ENCODE results near the gene TGFB1.
"Not testable (repeated sequence)": the region's sequence is repeated elsewhere in the genome, so short reads cannot be mapped to it uniquely, and the experiment has no call there.

Gene TGFB1

DNA sequence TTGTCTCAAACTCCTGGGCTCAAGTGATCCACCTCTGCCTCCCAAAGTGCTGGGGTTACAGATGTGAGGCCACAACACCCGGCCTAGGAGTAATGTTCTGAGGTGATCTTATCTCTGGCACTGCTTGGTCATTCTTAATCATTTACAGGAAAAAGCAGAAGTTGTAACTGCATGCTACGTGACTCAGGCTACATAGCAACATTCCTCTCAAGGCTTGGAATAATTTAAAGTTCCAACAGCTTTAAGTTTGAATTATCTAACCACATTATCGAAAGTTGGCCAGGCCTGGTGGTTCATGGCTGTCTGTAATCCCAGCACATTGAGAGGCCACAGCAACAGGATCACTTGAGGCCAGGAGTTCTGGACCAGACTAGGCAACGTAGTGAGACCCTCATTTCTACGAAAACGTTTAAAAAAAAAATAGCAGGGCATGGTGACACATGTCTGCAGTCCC, 14.2 kb upstream of the TGFB1 start:
- FAIRE-seq, result no peak

GRCh38 chr19:41366089-41366488, 12.4 kb upstream of the TGFB1 start:
- FAIRE-seq, result no peak

- no peak for FAIRE-seq
These were observed 11.0 kb upstream of the TGFB1 start for GRCh38 chr19:41364524-41365391.

- FAIRE-seq, result peak; percentile 80
These were observed 10.2 kb upstream of the TGFB1 start, which contains the start of gene B9D2 for GRCh38 chr19:41363753-41364523. B9D2 (minus strand) TSS chr19:41364149; CDS start chr19:41363519, 630 bp downstream.

DNA sequence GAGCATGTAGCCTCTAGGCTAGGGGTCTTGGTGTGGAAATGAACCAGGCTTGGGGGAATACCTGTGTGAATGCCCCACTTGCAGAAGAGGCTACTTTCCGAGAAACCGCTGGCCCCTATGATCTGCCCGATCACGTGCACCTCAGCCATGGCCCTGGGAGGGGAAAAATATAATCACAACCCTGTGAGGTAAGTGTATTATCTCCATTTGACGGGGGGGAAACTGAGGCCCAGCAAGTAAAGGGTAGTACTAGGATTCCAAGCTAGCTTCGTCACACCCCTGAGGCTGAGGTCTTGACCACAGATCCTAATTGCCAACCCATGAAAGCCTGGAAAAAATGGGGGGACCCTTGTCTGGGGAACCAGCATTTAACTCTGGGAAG, 9.6 kb upstream of the TGFB1 start:
- no peak for FAIRE-seq

GRCh38 chr19:41362143-41362847, 8.6 kb upstream of the TGFB1 start:
- FAIRE-seq, result no peak

- FAIRE-seq, result no peak
These were observed 6.0 kb upstream of the TGFB1 start for GRCh38 chr19:41359741-41360140.

- FAIRE-seq, result no peak
These were observed 4.0 kb upstream of the TGFB1 start for GRCh38 chr19:41357746-41358145.

DNA sequence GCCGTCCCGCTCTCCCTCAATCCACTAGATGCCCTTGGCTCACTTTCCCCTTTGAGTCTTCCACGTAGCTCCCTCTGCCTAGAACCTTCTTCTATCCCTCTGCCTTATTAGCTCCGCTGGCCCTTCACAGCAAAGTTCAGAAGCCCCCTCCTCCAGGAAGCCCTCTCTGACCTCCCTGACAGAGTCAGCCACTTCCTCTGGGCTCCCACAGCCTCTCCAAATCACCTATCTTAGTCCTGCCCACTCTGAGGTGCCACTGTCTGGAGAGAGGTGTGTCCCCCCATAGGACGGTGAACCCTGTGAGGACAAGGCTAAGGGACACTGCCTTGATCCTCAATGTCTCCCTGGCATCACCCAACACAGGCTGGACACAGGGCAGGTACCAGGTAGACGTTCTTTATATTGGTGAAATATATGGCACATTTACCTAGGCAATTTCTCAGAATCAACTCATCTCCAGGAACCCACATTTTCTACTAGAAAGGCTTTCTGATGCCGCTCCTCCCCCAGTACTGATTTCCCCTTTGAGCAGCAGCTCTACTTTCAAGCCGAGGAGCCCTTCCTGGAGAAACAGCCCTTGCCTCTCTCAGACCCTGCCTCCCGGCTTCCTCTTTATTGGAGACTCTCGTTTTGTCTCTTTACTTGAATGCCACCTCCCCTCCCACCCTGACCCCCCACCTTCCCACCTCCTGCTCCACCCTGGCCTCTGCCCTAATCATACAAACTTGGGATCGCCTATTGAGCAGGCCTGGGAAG, 3.4 kb upstream of the TGFB1 start:
- FAIRE-seq, result no peak

DNA sequence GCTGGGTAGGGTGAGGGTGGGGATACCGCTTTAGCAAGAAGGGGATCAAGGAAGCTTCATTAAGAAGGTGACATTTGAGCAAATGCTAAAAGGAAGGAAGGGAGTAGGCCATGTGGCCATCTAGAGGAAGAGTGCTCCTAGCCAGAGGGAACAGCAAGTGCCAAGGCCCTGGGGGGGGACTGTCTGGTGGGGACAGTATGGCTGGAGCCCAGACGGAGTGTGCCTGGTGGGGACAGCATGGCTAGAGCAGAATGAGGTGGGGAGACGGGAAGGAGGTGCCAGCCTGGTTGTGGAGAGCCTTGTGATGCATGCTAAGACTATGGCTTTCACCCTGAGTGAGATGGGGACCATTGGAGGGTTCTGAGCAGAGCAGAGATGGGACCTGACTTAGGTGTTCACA, 2.1 kb upstream of the TGFB1 start:
- FAIRE-seq, result no peak

DNA sequence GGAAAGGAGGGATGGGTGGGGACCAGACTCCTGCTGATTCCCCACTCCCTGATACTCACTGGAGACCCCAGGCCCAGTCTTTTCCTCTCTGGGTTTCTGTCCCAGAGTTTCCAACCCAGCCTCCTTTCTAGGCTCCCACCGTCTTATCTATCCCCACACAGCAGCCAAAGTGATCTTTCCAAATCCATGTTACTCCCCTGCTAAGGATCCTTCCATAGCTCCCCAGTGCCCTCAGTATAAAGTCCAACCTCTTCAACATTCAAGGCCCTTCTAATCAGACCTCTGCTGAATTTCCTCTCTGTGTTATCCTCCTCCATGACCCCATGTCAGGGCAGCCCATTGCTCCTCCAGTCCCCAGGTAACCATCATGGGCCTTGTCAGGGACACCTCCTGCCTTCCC, 1.3 kb upstream of the TGFB1 start:
- FAIRE-seq, result no peak

DNA sequence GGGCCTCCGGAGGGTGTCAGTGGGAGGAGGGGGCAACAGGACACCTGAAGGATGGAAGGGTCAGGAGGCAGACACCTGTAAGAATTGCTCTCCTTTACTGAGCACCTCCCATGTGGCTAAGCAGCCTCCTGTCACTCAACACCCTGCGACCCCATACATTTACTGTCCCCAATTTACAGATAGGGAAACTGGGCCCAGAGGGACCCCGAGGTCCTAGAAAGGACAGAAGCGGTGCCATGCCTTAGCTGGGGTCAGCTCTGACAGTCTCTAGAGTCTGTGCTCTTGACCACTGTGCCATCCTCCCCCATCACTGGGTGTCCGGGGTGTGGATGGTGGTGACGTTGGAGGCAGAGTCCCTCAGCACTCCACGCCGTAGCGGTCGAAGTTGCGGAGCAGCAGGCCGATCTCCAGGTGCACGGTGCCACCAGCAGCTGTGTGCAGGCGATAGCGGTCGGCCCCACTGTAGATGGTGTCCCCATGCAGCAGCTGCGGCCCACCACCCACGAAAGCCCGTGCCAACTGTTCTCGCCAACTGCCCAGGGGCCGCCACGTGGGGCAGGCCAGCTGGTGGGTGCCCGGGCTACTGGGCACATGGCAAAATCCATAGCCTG, 726 bp upstream of the TGFB1 start:
- FAIRE-seq, result no peak

GRCh38 chr19:41352609-41353465, 885 bp downstream of the TGFB1 start:
- no peak for FAIRE-seq

- FAIRE-seq, result no peak
These were observed 1.5 kb downstream of the TGFB1 start for GRCh38 chr19:41352279-41352608.

DNA sequence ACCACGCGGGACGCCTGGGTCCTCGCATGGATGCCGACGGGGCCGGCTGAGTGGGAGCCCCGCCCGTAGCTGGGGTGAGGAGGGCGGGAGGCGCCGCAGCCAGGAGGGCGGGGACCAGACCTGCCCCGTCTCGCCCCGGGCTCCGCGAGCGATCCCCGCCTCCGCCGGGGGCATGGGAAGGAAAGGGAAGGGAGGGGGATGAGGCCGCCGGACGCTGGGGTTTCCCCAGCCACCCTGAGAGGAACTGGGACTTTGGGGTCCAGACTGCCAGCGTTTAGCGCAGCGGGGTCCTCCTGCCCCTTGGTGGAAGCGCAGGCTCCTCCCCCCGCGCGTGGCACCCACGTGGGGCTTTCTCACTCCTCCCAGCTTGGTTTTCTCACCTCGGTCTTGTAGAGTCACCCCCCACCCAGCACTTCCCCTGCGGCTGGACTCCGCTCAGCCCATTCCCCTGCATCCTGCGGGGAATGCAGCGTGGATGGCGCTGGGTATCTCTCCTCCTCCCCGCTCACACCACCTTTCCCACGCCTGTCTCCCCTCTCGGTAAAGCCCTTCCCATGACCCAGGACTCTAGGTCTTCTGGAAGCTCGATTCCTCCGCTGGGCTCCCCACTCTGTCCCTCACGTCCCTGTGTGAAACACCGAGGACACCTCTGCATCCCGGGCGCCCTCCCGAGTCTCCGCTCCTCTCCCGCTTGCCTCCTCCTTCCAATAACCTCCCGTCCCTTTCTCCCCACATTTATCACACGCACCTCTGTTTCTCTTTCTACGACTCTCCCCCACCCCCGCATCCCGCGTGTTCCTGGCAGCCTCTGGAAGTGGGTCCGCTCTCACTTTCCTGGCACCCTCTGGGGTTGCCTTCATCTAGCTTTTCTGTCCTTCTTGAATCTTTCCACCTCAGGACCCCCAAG, 2.1 kb downstream of the TGFB1 start:
- no peak for FAIRE-seq

DNA sequence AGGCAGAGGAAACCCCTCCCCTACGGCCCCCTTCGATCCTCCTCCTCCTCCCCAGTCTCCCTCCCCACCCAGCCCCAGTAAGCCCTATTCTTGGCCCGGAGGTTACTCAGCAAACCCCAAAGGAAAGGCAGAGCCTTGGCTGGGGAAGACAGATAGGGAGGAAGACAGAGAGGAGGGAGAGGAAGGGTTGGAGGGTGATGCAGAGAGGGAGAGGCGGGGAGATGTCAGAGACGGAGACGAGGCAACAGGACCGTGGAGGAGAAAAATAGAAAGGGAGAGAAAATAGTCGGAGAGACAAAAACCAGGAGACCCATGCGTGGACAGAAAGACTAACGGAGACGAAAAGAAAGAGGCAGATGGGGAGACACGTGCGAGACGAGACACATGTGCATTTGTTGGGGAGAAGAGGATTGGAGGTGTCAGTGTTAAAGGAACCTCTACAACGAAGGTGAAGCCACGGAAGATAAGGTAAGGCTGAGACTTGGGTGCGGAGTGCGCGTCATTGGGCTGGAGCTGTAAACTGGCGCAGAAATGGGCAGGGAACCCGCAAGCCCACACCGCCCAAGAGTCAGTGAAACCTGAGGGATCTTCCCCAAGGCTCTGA, 2.9 kb downstream of the TGFB1 start:
- FAIRE-seq, result no peak

- not testable (repeated sequence) for FAIRE-seq
These were observed 6.8 kb downstream of the TGFB1 start for GRCh38 chr19:41346916-41347315.

DNA sequence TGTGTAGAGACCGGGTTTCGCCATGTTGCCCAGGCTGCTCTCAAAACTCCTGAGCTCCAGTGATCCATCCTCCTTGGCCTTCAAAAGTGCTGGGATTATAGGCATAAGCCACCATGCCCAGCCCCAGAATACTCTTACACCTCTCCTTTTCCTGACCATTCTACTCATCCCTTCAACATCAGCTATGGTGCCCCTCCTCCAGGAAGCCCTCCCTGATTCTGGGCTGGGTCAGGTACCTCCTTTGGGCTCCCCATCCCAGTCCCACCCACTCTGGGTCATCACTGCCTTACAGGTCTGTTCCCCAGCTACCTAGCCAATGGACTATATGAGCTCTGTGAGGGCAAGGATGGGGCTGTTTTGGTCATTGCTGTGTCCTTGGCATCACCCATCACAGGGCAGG, 9.6 kb downstream of the TGFB1 start:
- no peak for FAIRE-seq

DNA sequence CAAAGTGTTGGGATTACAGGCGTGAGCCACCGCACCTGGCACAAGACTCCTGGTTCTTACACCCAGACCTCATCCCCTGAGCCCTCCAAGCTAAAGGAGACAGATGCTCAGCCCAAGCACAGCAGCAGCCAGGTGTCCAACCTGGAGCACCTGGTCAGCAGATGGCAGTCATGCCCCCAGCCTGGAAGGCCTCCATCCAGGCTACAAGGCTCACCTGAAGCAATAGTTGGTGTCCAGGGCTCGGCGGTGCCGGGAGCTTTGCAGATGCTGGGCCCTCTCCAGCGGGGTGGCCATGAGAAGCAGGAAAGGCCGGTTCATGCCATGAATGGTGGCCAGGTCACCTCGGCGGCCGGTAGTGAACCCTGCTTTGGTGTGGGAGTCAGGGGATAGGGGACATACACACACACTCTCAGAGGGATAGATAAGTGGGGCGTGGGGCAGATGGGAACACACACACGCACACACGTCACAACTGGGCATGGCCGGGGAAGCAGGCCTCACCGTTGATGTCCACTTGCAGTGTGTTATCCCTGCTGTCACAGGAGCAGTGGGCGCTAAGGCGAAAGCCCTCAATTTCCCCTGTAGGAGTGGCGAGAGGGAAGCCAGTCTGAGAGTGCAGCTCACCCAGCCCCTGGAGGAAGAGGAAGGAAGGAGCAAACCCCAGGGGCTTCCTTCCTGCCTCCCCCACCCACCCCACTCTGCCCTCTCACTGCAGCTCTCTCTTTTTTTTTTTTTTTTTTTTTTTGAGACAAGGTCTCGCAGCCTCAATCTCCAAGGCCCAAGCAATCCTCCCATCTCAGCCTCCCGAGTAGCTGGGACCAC, 11.8 kb downstream of the TGFB1 start:
- no peak for FAIRE-seq

Data from TTC549 (cell line).